GM20000 (cell line): ENCODE results near the gene COL5A2.

Experiments
- DNase-seq: peaks from one replicate; pipeline ENCODE4 v3.0.0; 2012; ENCODE audit warnings: low spot score
- TF ChIP-seq, protein P1 (sequence below): IDR thresholded peaks from 2 replicates; pipeline ENCODE4 v1.5.1; 2012; ENCODE audit warnings: mild to moderate bottlenecking, control low read depth; ENCODE audit errors: extremely low read depth, missing control alignments

The COL5A2 gene

DNA sequence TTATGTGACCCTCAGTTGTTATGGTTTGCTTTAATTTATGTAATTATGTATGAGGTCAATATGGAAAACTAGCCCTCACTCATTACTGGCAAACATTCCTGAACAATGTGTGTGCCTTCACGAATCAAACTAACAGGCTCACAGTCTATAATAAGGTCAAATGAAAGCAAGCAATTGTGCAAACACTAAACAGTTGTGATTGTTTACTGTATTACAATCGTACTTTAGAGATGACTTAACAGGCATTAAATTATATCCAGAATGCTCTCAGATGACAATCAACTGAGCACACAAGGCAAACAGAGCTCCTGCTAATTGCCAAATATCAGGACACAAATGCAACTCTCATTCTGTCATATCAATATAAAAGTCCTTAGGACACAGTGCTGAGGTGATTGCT, 29.5 kb downstream of the COL5A2 start:
- TF ChIP-seq, protein P1, sequence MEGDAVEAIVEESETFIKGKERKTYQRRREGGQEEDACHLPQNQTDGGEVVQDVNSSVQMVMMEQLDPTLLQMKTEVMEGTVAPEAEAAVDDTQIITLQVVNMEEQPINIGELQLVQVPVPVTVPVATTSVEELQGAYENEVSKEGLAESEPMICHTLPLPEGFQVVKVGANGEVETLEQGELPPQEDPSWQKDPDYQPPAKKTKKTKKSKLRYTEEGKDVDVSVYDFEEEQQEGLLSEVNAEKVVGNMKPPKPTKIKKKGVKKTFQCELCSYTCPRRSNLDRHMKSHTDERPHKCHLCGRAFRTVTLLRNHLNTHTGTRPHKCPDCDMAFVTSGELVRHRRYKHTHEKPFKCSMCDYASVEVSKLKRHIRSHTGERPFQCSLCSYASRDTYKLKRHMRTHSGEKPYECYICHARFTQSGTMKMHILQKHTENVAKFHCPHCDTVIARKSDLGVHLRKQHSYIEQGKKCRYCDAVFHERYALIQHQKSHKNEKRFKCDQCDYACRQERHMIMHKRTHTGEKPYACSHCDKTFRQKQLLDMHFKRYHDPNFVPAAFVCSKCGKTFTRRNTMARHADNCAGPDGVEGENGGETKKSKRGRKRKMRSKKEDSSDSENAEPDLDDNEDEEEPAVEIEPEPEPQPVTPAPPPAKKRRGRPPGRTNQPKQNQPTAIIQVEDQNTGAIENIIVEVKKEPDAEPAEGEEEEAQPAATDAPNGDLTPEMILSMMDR, result no peak
- no peak for DNase-seq

GRCh38 chr2:189147989-189148388, 31.6 kb downstream of the COL5A2 start:
- TF ChIP-seq, protein P1, result no peak
- DNase-seq, result no peak

DNA sequence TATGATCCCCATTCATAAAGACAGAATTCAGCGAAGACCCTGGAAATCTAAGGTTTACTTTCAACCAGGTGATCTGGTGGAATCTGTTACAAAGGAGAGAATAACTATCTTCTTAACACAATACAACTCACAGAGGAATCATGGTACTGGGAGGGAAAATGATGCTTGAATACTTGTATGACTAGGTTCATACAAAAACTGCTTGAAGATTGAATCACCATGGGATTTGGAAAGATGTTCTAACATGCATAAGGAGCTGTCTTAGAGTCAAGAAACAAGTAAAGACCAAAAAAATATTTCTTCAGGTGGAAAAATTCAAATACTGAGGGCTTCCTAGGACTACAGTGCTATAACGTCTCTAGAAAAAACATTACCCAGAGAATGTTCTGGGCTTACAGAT, 32.2 kb downstream of the COL5A2 start:
- TF ChIP-seq, protein P1, result no peak
- no peak for DNase-seq

GRCh38 chr2:189146553-189146952, 33.0 kb downstream of the COL5A2 start:
- DNase-seq, result no peak
- TF ChIP-seq, protein P1, result no peak

DNA sequence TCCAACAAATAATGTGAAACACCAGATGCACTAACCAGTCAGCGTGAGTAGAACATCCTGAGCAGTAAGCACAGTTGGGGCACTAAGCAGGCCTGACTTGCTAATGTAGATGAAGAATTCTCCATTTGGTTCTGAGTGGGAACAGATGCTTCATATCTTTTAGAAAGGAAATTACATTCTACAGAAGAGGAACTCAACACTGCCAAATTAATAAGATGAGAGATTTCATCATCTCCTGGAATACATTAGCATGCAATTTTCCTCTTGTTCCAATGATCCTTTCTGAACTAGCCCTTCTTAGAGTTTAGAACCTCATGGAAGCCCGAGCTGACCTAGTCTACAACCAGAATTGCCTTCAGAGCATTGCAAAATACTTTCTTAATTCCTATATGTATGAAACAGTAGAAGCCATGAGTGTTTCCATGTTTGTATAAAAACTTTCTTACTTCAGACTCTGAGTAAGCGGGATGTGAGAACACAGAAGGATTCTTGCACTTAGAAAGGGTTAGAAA, 34.8 kb downstream of the COL5A2 start:
- no peak for DNase-seq
- TF ChIP-seq, protein P1, result no peak

DNA sequence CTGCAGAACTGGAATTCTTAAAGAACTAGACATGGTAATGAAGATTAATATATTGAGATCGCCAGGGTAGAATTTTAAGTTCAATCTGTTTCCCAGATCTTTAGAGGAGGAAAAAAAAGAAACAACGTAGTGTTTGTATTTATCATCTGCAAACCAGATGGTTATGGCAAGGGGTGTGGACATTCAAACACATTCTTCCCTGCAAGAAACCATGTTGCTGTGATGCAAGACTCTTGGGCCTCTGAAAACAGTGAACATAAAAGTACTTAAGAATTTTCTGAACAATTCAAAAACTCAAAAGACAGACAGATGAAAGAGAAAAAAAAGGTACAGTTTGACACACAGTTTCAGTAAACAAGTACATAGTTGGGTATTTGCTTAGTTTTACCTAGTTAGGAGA, 35.6 kb downstream of the COL5A2 start:
- TF ChIP-seq, protein P1, result no peak
- DNase-seq, result no peak

GRCh38 chr2:189142893-189143759, 36.4 kb downstream of the COL5A2 start:
- TF ChIP-seq, protein P1, result peak; percentile 75

More at GRCh38 chr2:189142893-189143759, 36.4 kb downstream of the COL5A2 start:
- DNase-seq, result peak; percentile 35
